ENCODE results near the gene TANGO2.

The TANGO2 gene

DNA sequence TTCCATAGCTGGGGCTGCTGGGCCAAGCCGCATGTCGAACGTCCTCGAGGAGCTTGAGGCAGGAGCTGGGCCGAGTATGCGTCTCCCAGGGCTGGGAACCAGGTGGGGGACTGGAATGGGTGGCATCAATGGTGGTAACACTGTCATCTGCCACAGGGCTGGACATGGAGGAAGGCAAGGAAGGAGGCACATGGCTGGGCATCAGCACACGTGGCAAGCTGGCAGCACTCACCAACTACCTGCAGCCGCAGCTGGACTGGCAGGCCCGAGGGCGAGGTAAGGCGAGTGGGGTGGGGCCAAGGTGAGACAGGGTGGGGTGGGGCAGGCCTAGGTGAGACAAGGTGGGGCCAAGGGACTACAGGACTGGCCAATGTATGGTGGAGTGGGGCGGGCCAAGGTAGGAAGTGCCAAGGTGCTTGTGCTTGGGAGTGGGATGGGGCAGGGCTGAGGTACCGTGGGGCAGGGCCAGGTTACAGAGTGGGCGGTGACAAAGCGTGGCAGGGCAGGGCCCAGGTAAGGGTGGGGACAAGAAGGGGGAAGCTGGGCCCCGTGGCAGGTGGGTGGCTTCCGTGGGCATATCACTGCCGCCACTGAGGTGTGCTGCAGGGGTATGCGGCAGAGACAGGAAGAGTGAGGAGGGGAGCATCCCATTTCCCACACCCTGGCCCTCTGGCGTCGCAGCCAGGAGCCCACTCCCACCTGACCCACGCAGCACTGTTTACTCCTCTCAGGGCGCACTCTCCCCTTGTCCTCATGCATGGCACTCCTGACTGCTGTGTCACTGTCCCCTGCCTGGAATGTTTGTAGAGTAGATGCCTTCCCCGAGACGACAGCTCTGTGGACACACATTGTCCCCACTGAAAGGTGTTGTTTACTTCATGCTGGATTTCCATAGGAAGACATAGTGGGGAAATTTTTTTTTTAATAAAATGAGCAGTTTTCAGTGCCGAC, 31.7 kb downstream of the TANGO2 start:
- peak overlapping the region; percentile 66 for H2BK5ac ChIP-seq (ENCODE audit: low read length)
- H3K9me3 ChIP-seq (replicated peaks in 1 of 2; ENCODE audit: control insufficient read depth in 2 of 2, insufficient read depth in 1 of 2, low read depth in 1 of 2, low read length in 2 of 2): peaks cover 0 to 6% of the 10 kb centered on the region in 2 donors
- no peak overlapping the region for H3K4ac ChIP-seq (ENCODE audit: low read length)
- H2BK120ac ChIP-seq (ENCODE audit: low read depth, low read length): no peak overlapping the region
- no peak overlapping the region for H2BK12ac ChIP-seq (ENCODE audit: low read length)
- no peak overlapping the region for H2BK15ac ChIP-seq (ENCODE audit: low read length)
- H2AK5ac ChIP-seq (ENCODE audit: low read depth, low read length): no peak overlapping the region
- H3K18ac ChIP-seq (ENCODE audit: low read length): no peak overlapping the region
- H4K91ac ChIP-seq (ENCODE audit: low read depth, low read length, poor library complexity): no peak overlapping the region
- no CpG with 5 or more reads among the region's 26 CpGs for WGBS, 2 donors (ENCODE audit: extremely low coverage in 2 of 2, insufficient read length in 2 of 2, insufficient replicate concordance in 1 of 2)
- no peak overlapping the region for H3K4me3 ChIP-seq (ENCODE audit: low read length in 2 of 2)
- H3K23ac ChIP-seq (ENCODE audit: low read depth, low read length, poor library complexity): peak overlapping the region; percentile 85
- no peak overlapping the region for H2AFZ ChIP-seq (ENCODE audit: low read length)
- no peak overlapping the region for H3K4me2 ChIP-seq (ENCODE audit: insufficient read depth, low read length, poor library complexity, severe bottlenecking)
- peaks cover 0 to 11% of the 10 kb centered on the region in 2 donors for H3K36me3 ChIP-seq (replicated peaks in 1 of 2; ENCODE audit: control insufficient read depth in 2 of 2, insufficient read depth in 2 of 2, low read length in 2 of 2)
- DNase-seq (ENCODE audit: low spot score): no peak
- no peak overlapping the region for H3K27ac ChIP-seq (replicated peaks; ENCODE audit: low read length)
- H3K14ac ChIP-seq (ENCODE audit: low read length): no peak overlapping the region
- no peak overlapping the region for H3K9ac ChIP-seq (ENCODE audit: low read depth, low read length, poor library complexity)
- no peaks in the 10 kb centered on the region for H3K4me1 ChIP-seq (ENCODE audit: control insufficient read depth in 2 of 2, insufficient read depth in 1 of 2, low read depth in 1 of 2, low read length in 2 of 2)
- no peaks in the 10 kb centered on the region for H3K27me3 ChIP-seq (ENCODE audit: control insufficient read depth in 3 of 3, insufficient read depth in 3 of 3, low read depth in 1 of 3, low read length in 3 of 3)
- H3K79me1 ChIP-seq (ENCODE audit: low read depth, low read length): peaks cover 7% of the 10 kb centered on the region
- no peak overlapping the region for H4K8ac ChIP-seq (ENCODE audit: low read depth, low read length)

- no CpG with 5 or more reads among the region's 14 CpGs for WGBS, 2 donors (ENCODE audit: extremely low coverage in 2 of 2, insufficient read length in 2 of 2, insufficient replicate concordance in 1 of 2)
- DNase-seq (ENCODE audit: low spot score): no peak
- H2BK120ac ChIP-seq (ENCODE audit: low read depth, low read length): no peak overlapping the region
- peak overlapping the region; percentile 8 for H3K23ac ChIP-seq (ENCODE audit: low read depth, low read length, poor library complexity)
- peaks cover 0 to 6% of the 10 kb centered on the region in 2 donors for H3K9me3 ChIP-seq (replicated peaks in 1 of 2; ENCODE audit: control insufficient read depth in 2 of 2, insufficient read depth in 1 of 2, low read depth in 1 of 2, low read length in 2 of 2)
- no peaks in the 10 kb centered on the region for H3K4me1 ChIP-seq (ENCODE audit: control insufficient read depth in 2 of 2, insufficient read depth in 1 of 2, low read depth in 1 of 2, low read length in 2 of 2)
- no peak overlapping the region for H2BK15ac ChIP-seq (ENCODE audit: low read length)
- H2AK5ac ChIP-seq (ENCODE audit: low read depth, low read length): no peak overlapping the region
- no peak overlapping the region for H3K18ac ChIP-seq (ENCODE audit: low read length)
- peaks cover 0 to 11% of the 10 kb centered on the region in 2 donors for H3K36me3 ChIP-seq (replicated peaks in 1 of 2; ENCODE audit: control insufficient read depth in 2 of 2, insufficient read depth in 2 of 2, low read length in 2 of 2)
- no peak overlapping the region for H3K9ac ChIP-seq (ENCODE audit: low read depth, low read length, poor library complexity)
- H3K4me2 ChIP-seq (ENCODE audit: insufficient read depth, low read length, poor library complexity, severe bottlenecking): no peak overlapping the region
- H4K91ac ChIP-seq (ENCODE audit: low read depth, low read length, poor library complexity): no peak overlapping the region
- H3K4ac ChIP-seq (ENCODE audit: low read length): no peak overlapping the region
- no peaks in the 10 kb centered on the region for H3K27me3 ChIP-seq (ENCODE audit: control insufficient read depth in 3 of 3, insufficient read depth in 3 of 3, low read depth in 1 of 3, low read length in 3 of 3)
- no peak overlapping the region for H2BK5ac ChIP-seq (ENCODE audit: low read length)
- H2AFZ ChIP-seq (ENCODE audit: low read length): no peak overlapping the region
- no peak overlapping the region for H3K27ac ChIP-seq (replicated peaks; ENCODE audit: low read length)
- no peak overlapping the region for H2BK12ac ChIP-seq (ENCODE audit: low read length)
- H3K79me1 ChIP-seq (ENCODE audit: low read depth, low read length): peaks cover 7% of the 10 kb centered on the region
- peak overlapping the region in 1 of 2 donors; percentile 25 for H3K4me3 ChIP-seq (ENCODE audit: low read length in 2 of 2)
- H3K14ac ChIP-seq (ENCODE audit: low read length): no peak overlapping the region
- H4K8ac ChIP-seq (ENCODE audit: low read depth, low read length): no peak overlapping the region
Observed at GRCh38 chr22:20053407-20054033, 32.6 kb downstream of the TANGO2 start.

DNA sequence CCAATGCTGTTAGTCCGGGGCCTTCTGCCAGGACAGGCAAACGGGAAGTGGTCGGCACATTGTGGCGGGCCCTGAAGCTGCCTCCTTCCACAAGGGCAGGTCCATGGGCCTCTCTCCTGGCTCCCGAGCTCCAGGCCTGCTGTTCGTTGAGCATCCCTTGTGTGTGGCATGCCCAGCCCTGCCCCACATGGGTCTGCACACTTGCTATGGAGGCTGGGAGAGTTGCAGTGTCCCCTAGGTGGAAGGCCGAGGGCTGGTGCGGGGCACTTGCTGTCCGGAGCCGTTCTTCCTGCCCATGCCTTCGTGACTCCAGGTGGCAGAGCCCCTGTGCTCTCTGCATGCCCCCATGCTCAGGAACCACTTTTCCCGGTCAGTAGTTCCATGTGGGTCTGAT, 33.1 kb downstream of the TANGO2 start:
- Histone ChIP-seq H2BK12ac (ENCODE audit: low read length) (no peak overlapping the region), H3K27ac (replicated peaks; ENCODE audit: low read length) (no peak overlapping the region), H3K36me3 (replicated peaks in 1 of 2; ENCODE audit: control insufficient read depth in 2 of 2, insufficient read depth in 2 of 2, low read length in 2 of 2) (peaks cover 0 to 7% of the 10 kb centered on the region in 2 donors), H3K4me3 (ENCODE audit: low read length in 2 of 2) (no peak overlapping the region), H2AK5ac (ENCODE audit: low read depth, low read length) (no peak overlapping the region), H3K4me1 (ENCODE audit: control insufficient read depth in 2 of 2, insufficient read depth in 1 of 2, low read depth in 1 of 2, low read length in 2 of 2) (no peaks in the 10 kb centered on the region), H4K8ac (ENCODE audit: low read depth, low read length) (peak overlapping the region; percentile 43), H3K23ac (ENCODE audit: low read depth, low read length, poor library complexity) (peak overlapping the region; percentile 8), H3K27me3 (ENCODE audit: control insufficient read depth in 3 of 3, insufficient read depth in 3 of 3, low read depth in 1 of 3, low read length in 3 of 3) (no peaks in the 10 kb centered on the region), H3K79me1 (ENCODE audit: low read depth, low read length) (peaks cover 7% of the 10 kb centered on the region), H2BK15ac (ENCODE audit: low read length) (no peak overlapping the region), H3K9me3 (replicated peaks in 1 of 2; ENCODE audit: control insufficient read depth in 2 of 2, insufficient read depth in 1 of 2, low read depth in 1 of 2, low read length in 2 of 2) (peaks cover 0 to 2% of the 10 kb centered on the region in 2 donors), H2AFZ (ENCODE audit: low read length) (no peak overlapping the region), H4K91ac (ENCODE audit: low read depth, low read length, poor library complexity) (no peak overlapping the region), H3K18ac (ENCODE audit: low read length) (no peak overlapping the region), H2BK5ac (ENCODE audit: low read length) (peak overlapping the region; percentile 66), H3K14ac (ENCODE audit: low read length) (peak overlapping the region; percentile 94), H3K9ac (ENCODE audit: low read depth, low read length, poor library complexity) (peak overlapping the region; percentile 4), H3K4ac (ENCODE audit: low read length) (no peak overlapping the region), H2BK120ac (ENCODE audit: low read depth, low read length) (no peak overlapping the region), H3K4me2 (ENCODE audit: insufficient read depth, low read length, poor library complexity, severe bottlenecking) (no peak overlapping the region)
- WGBS, 2 donors (ENCODE audit: extremely low coverage in 2 of 2, insufficient read length in 2 of 2, insufficient replicate concordance in 1 of 2): no CpG with 5 or more reads among the region's 12 CpGs
- no peak for DNase-seq (ENCODE audit: low spot score)

DNA sequence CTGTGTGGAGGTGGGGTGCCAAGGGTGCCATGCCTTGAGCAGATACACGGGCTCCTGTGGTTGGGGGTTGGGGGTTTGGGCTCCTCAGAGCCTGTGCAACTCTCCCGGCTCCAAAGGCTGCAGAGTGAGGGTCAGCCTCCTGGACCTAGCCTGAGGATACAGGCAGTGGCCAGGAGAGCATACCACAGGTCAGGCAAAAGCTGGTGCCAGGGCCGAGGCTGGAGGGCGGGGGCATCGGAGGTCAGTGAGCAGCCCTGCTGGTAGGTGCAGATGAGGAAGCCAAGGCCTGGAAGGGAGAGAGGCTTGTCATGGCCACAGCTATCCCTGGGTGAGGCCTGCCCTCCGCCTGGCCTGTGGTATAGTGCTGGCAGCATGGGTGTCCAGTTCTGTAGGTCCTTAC, 33.6 kb downstream of the TANGO2 start:
- H3K9ac ChIP-seq (ENCODE audit: low read depth, low read length, poor library complexity): no peak overlapping the region
- DNase-seq (ENCODE audit: low spot score): no peak
- WGBS, 2 donors (ENCODE audit: extremely low coverage in 2 of 2, insufficient read length in 2 of 2, insufficient replicate concordance in 1 of 2): no CpG with 5 or more reads among the region's 6 CpGs
- no peak overlapping the region for H3K4ac ChIP-seq (ENCODE audit: low read length)
- no peak overlapping the region for H3K4me2 ChIP-seq (ENCODE audit: insufficient read depth, low read length, poor library complexity, severe bottlenecking)
- no peak overlapping the region for H3K18ac ChIP-seq (ENCODE audit: low read length)
- H3K27me3 ChIP-seq (ENCODE audit: control insufficient read depth in 3 of 3, insufficient read depth in 3 of 3, low read depth in 1 of 3, low read length in 3 of 3): no peaks in the 10 kb centered on the region
- no peak overlapping the region for H2AFZ ChIP-seq (ENCODE audit: low read length)
- H4K8ac ChIP-seq (ENCODE audit: low read depth, low read length): no peak overlapping the region
- H3K36me3 ChIP-seq (replicated peaks in 1 of 2; ENCODE audit: control insufficient read depth in 2 of 2, insufficient read depth in 2 of 2, low read length in 2 of 2): peaks cover 0 to 6% of the 10 kb centered on the region in 2 donors
- H2BK5ac ChIP-seq (ENCODE audit: low read length): peak overlapping the region; percentile 66
- no peak overlapping the region for H3K4me3 ChIP-seq (ENCODE audit: low read length in 2 of 2)
- H3K4me1 ChIP-seq (ENCODE audit: control insufficient read depth in 2 of 2, insufficient read depth in 1 of 2, low read depth in 1 of 2, low read length in 2 of 2): no peaks in the 10 kb centered on the region
- H3K79me1 ChIP-seq (ENCODE audit: low read depth, low read length): peaks cover 7% of the 10 kb centered on the region
- no peaks in the 10 kb centered on the region for H3K9me3 ChIP-seq (replicated peaks in 1 of 2; ENCODE audit: control insufficient read depth in 2 of 2, insufficient read depth in 1 of 2, low read depth in 1 of 2, low read length in 2 of 2)
- H2BK12ac ChIP-seq (ENCODE audit: low read length): no peak overlapping the region
- no peak overlapping the region for H2BK120ac ChIP-seq (ENCODE audit: low read depth, low read length)
- H4K91ac ChIP-seq (ENCODE audit: low read depth, low read length, poor library complexity): no peak overlapping the region
- no peak overlapping the region for H2BK15ac ChIP-seq (ENCODE audit: low read length)
- no peak overlapping the region for H2AK5ac ChIP-seq (ENCODE audit: low read depth, low read length)
- H3K14ac ChIP-seq (ENCODE audit: low read length): no peak overlapping the region
- H3K27ac ChIP-seq (replicated peaks; ENCODE audit: low read length): no peak overlapping the region
- H3K23ac ChIP-seq (ENCODE audit: low read depth, low read length, poor library complexity): peak overlapping the region; percentile 8
